Measurements from ENCODE around the gene UBE2G2. TPM values are rescaled to one million over a fixed set of nuclear protein-coding genes. Genes with fewer than 3 reads are reported as not detected.

Gene UBE2G2
- total RNA-seq, 1 experiment from 2014 or later, result 147 TPM

DNA sequence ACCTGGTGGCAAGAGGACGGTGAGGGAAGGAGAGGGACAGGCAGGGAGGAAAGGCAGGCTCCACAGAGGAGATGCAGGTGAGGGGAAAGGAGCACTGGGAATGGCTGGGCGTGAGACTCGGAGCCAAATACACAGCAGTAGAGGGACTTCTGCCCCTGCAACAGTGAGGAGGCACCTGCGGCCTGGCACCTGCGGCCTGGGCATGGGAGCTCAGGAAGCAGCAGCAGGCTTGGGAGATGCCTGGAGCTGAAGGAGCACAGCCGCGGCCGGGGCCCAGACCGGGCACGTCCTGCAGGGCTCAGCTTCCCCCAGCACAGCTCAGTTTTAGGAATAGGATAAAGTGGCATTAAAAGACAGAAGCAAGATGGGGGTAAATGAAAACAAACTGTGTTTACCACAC, 69.4 kb downstream of the UBE2G2 start:
- Mint-ChIP-seq H3K4me3 (ENCODE audit: unreplicated experiment) (no peak overlapping the region), H3K9me3 (ENCODE audit: unreplicated experiment) (no peaks in the 10 kb centered on the region), H3K4me1 (ENCODE audit: insufficient read depth, unreplicated experiment) (peaks cover 10% of the 10 kb centered on the region), H3K27me3 (ENCODE audit: insufficient read depth, unreplicated experiment) (peaks cover 43% of the 10 kb centered on the region), H3K27ac (ENCODE audit: low read depth, unreplicated experiment) (no peak overlapping the region), H3K36me3 (ENCODE audit: insufficient read depth, unreplicated experiment) (peaks cover 6% of the 10 kb centered on the region)
- DNase-seq (ENCODE audit: unreplicated experiment), result no peak
- intact Hi-C loops (cut with micrococcal nuclease), result no loop called here
- no TSS peak for BruUV-seq (replicated peaks)
- CTCF ChIA-PET, result interaction anchor here (0.8 to 1.8 kb wide), 2 partner anchors 33 to 222 kb away, joined by 3 to 6 read pairs; no protein-coding TSS in a partner anchor
- POLR2A ChIA-PET, result no interaction called here
- TF ChIP-seq, protein P1, sequence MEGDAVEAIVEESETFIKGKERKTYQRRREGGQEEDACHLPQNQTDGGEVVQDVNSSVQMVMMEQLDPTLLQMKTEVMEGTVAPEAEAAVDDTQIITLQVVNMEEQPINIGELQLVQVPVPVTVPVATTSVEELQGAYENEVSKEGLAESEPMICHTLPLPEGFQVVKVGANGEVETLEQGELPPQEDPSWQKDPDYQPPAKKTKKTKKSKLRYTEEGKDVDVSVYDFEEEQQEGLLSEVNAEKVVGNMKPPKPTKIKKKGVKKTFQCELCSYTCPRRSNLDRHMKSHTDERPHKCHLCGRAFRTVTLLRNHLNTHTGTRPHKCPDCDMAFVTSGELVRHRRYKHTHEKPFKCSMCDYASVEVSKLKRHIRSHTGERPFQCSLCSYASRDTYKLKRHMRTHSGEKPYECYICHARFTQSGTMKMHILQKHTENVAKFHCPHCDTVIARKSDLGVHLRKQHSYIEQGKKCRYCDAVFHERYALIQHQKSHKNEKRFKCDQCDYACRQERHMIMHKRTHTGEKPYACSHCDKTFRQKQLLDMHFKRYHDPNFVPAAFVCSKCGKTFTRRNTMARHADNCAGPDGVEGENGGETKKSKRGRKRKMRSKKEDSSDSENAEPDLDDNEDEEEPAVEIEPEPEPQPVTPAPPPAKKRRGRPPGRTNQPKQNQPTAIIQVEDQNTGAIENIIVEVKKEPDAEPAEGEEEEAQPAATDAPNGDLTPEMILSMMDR (IDR thresholded peaks at IDR 0.05; ENCODE audit: unreplicated experiment), result no peak

DNA sequence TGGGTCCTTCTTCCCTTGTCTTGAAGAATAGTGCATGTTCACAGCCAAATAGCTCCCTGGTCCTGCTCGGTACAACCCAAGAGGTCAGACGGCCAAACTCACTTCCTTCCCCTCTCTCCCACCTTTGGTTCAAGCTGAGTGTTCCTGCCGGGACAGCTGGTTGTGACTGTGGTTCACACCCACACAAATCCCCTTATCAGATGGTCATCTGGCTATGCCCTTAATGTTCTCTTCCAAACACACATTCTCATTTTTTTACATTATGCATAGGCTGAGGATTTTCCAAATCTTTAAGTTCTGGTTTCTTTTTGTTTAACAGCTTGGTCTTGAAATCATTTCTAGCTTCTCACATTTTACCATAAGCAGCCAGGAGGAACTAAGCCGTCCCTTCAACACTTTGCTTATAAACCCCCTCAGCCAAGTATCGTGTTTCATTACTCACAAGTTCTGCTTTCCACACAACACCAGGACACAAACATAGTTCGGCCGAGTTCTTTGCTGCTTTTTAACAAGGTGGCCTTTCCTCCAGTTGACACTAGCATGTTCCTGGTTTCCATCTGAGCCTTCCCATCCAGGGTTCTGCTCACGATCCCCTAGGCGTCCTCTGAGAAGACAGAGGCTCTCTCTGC, 70.6 kb downstream of the UBE2G2 start:
- Mint-ChIP-seq H3K4me1 (ENCODE audit: insufficient read depth, unreplicated experiment) (peaks cover 4% of the 10 kb centered on the region), H3K36me3 (ENCODE audit: insufficient read depth, unreplicated experiment) (peaks cover 6% of the 10 kb centered on the region), H3K27me3 (ENCODE audit: insufficient read depth, unreplicated experiment) (peaks cover 55% of the 10 kb centered on the region), H3K4me3 (ENCODE audit: unreplicated experiment) (no peak overlapping the region), H3K9me3 (ENCODE audit: unreplicated experiment) (no peaks in the 10 kb centered on the region), H3K27ac (ENCODE audit: low read depth, unreplicated experiment) (no peak overlapping the region)
- TF ChIP-seq, protein P1 (IDR thresholded peaks at IDR 0.05; ENCODE audit: unreplicated experiment), result no peak
- no peak for DNase-seq (ENCODE audit: unreplicated experiment)
- ChIA-PET POLR2A (no interaction called here), CTCF (interaction anchor here (1.0 to 1.8 kb wide), 4 partner anchors 11 to 221 kb away, joined by 3 to 6 read pairs (median 4); no protein-coding TSS in a partner anchor)
- intact Hi-C loops (cut with micrococcal nuclease), result no loop called here
- no TSS peak for BruUV-seq (replicated peaks)

DNA sequence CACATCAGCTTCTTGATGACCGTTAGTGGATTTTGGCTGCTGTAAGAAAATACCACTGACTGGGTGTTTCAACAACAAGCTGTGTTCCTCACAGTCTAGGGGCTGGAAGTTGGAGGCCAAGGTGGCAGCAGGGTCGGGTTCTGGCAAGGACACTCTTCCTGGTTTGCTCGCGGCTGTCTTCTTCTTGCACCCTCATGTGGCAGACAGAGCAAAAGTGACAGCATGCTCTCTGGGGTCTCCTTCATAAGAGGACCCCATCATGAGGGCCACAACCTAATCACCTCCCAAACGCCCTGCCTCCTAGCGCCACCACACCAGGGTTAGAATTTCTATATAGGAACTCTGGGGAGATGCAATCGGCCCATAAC, 71.6 kb downstream of the UBE2G2 start:
- TF ChIP-seq, protein P1 (IDR thresholded peaks at IDR 0.05; ENCODE audit: unreplicated experiment), result no peak
- no TSS peak for BruUV-seq (replicated peaks)
- ChIA-PET CTCF (interaction anchor here (0.6 to 1.8 kb wide), 3 partner anchors 10 to 146 kb away, joined by 3 to 4 read pairs (median 3); no protein-coding TSS in a partner anchor), POLR2A (no interaction called here)
- Mint-ChIP-seq H3K4me3 (ENCODE audit: unreplicated experiment) (no peak overlapping the region), H3K27ac (ENCODE audit: low read depth, unreplicated experiment) (no peak overlapping the region), H3K9me3 (ENCODE audit: unreplicated experiment) (no peaks in the 10 kb centered on the region), H3K27me3 (ENCODE audit: insufficient read depth, unreplicated experiment) (peaks cover 66% of the 10 kb centered on the region), H3K4me1 (ENCODE audit: insufficient read depth, unreplicated experiment) (peaks cover 4% of the 10 kb centered on the region), H3K36me3 (ENCODE audit: insufficient read depth, unreplicated experiment) (peaks cover 6% of the 10 kb centered on the region)
- intact Hi-C loops (cut with micrococcal nuclease), result no loop called here
- no peak for DNase-seq (ENCODE audit: unreplicated experiment)

DNA sequence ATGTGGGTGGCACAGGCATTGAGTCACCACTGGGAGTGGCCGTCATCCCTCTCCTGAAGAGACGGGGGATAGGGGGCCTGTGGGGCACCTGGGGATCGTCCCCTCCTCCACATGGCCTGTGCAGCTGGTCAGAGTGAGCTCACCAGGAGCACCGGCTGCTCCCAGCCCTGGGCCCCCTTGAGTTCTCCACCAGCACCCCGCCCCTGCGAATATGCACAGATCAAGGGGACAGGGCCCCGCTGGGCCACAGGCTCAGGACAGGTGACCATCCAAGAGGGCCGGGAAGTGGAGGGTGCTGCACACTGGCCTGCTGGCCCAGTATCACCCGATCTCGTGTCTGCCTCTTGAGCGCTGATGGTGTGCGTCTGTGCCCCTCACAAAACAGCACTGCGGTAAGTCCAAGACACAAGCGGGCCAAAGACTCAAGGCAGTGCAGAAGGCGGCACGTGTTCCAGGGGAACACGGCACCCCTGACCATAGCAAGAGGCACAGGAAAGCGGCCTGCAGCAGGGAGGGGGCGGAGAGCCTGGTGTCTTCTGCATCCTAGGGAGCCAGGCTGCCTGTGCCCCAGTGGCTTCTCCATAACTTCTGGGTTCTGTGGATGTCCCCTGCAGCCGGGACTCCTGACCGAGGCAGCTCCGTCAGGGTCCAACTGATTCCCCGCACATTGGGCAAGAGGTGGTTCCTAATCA, 72.1 kb downstream of the UBE2G2 start:
- Mint-ChIP-seq H3K36me3 (ENCODE audit: insufficient read depth, unreplicated experiment) (peaks cover 6% of the 10 kb centered on the region), H3K27me3 (ENCODE audit: insufficient read depth, unreplicated experiment) (peaks cover 71% of the 10 kb centered on the region), H3K4me3 (ENCODE audit: unreplicated experiment) (no peak overlapping the region), H3K4me1 (ENCODE audit: insufficient read depth, unreplicated experiment) (peaks cover 4% of the 10 kb centered on the region), H3K27ac (ENCODE audit: low read depth, unreplicated experiment) (no peak overlapping the region), H3K9me3 (ENCODE audit: unreplicated experiment) (no peaks in the 10 kb centered on the region)
- TF ChIP-seq, protein P1 (IDR thresholded peaks at IDR 0.05; ENCODE audit: unreplicated experiment), result no peak
- no peak for DNase-seq (ENCODE audit: unreplicated experiment)
- BruUV-seq (replicated peaks), result no TSS peak
- intact Hi-C loops (cut with micrococcal nuclease), result no loop called here
- POLR2A ChIA-PET, result no interaction called here
- CTCF ChIA-PET, result interaction anchor here (0.6 to 1.8 kb wide), 2 partner anchors 13 to 146 kb away, joined by 3 to 4 read pairs; no protein-coding TSS in a partner anchor
